Measurements from ENCODE around the gene PARD3. TPM values are rescaled to one million over a fixed set of nuclear protein-coding genes. Genes with fewer than 3 reads are reported as not detected.

Gene PARD3
- polyA plus RNA-seq, 1 donor from 2014 or later, result 12.4 TPM

GRCh38 chr10:34166354-34166753, 648.7 kb downstream of the PARD3 start:
- no peak overlapping the region for H2AFZ ChIP-seq (ENCODE audit: low read depth, low read length)
- no peaks in the 10 kb centered on the region for H3K27me3 ChIP-seq (ENCODE audit: insufficient read depth, low read depth, low read length)
- no peaks in the 10 kb centered on the region for H3F3A ChIP-seq (ENCODE audit: insufficient read depth, low read length, poor library complexity, severe bottlenecking)
- H3K4me2 ChIP-seq (ENCODE audit: low read length), result no peak overlapping the region
- no peak overlapping the region for H3K27ac ChIP-seq (ENCODE audit: low read length)
- no peaks in the 10 kb centered on the region for H3K36me3 ChIP-seq (ENCODE audit: insufficient read depth, low read length)
- H3K79me2 ChIP-seq (replicated peaks; ENCODE audit: insufficient read depth, low read length), result no peaks in the 10 kb centered on the region
- no peaks in the 10 kb centered on the region for H3K9me2 ChIP-seq (ENCODE audit: insufficient read depth, low read length)
- no peak overlapping the region for H3K4me3 ChIP-seq (ENCODE audit: low read length)
- H4K20me1 ChIP-seq (ENCODE audit: insufficient read depth), result no peaks in the 10 kb centered on the region
- H3K9me3 ChIP-seq (ENCODE audit: low read length), result no peaks in the 10 kb centered on the region
- TF ChIP-seq TAF1 (IDR thresholded peaks at IDR 0.05; ENCODE audit: low read depth), result no peak
- TF ChIP-seq EP300 (conservative IDR thresholded peaks at IDR 0.05; ENCODE audit: poor library complexity, severe bottlenecking), result no peak
- no peak for TF ChIP-seq POLR2AphosphoS5 (IDR thresholded peaks at IDR 0.05)
- TF ChIP-seq, protein P1, sequence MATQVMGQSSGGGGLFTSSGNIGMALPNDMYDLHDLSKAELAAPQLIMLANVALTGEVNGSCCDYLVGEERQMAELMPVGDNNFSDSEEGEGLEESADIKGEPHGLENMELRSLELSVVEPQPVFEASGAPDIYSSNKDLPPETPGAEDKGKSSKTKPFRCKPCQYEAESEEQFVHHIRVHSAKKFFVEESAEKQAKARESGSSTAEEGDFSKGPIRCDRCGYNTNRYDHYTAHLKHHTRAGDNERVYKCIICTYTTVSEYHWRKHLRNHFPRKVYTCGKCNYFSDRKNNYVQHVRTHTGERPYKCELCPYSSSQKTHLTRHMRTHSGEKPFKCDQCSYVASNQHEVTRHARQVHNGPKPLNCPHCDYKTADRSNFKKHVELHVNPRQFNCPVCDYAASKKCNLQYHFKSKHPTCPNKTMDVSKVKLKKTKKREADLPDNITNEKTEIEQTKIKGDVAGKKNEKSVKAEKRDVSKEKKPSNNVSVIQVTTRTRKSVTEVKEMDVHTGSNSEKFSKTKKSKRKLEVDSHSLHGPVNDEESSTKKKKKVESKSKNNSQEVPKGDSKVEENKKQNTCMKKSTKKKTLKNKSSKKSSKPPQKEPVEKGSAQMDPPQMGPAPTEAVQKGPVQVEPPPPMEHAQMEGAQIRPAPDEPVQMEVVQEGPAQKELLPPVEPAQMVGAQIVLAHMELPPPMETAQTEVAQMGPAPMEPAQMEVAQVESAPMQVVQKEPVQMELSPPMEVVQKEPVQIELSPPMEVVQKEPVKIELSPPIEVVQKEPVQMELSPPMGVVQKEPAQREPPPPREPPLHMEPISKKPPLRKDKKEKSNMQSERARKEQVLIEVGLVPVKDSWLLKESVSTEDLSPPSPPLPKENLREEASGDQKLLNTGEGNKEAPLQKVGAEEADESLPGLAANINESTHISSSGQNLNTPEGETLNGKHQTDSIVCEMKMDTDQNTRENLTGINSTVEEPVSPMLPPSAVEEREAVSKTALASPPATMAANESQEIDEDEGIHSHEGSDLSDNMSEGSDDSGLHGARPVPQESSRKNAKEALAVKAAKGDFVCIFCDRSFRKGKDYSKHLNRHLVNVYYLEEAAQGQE (IDR thresholded peaks at IDR 0.05; ENCODE audit: borderline replicate concordance), result no peak
- TF ChIP-seq SMC3 (conservative IDR thresholded peaks at IDR 0.05; ENCODE audit: poor library complexity), result no peak
- TF ChIP-seq CTCF (IDR thresholded peaks at IDR 0.05; ENCODE audit: poor library complexity, severe bottlenecking), result no peak
- no peak for TF ChIP-seq RAD21 (conservative IDR thresholded peaks at IDR 0.05)
- no peak for TF ChIP-seq MXI1 (conservative IDR thresholded peaks at IDR 0.05; ENCODE audit: poor library complexity, severe bottlenecking)
- no peak for TF ChIP-seq EZH2 (IDR thresholded peaks at IDR 0.05; ENCODE audit: borderline replicate concordance, insufficient read depth, low read length, poor library complexity, severe bottlenecking)
- H3K9ac ChIP-seq (ENCODE audit: low read length), result no peak overlapping the region

DNA sequence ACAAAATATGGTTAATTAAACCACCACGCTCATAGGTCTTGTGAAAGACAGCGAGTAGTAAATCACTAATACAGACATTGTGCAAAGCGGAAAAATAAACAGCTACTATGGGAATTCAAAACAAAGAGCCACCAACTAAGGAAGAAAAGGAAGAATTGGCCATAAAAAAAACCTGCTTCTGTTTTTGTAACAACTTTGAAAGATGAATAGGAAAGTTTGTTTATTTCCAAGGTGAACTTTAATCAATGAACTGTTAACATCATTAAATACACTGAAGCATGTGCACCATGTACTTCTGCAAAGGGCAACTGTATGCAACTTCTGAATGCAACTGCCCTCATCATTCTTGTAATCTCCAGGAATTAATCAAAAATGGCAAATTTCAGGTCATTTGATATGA, 651.1 kb downstream of the PARD3 start:
- Histone ChIP-seq H3K4me3 (ENCODE audit: low read length) (no peak overlapping the region), H4K20me1 (ENCODE audit: insufficient read depth) (no peaks in the 10 kb centered on the region), H3K27me3 (ENCODE audit: insufficient read depth, low read depth, low read length) (no peaks in the 10 kb centered on the region), H3K36me3 (ENCODE audit: insufficient read depth, low read length) (no peaks in the 10 kb centered on the region), H3K9ac (ENCODE audit: low read length) (no peak overlapping the region), H3K9me3 (ENCODE audit: low read length) (no peaks in the 10 kb centered on the region), H3K79me2 (replicated peaks; ENCODE audit: insufficient read depth, low read length) (no peaks in the 10 kb centered on the region), H3K27ac (ENCODE audit: low read length) (no peak overlapping the region), H3K9me2 (ENCODE audit: insufficient read depth, low read length) (no peaks in the 10 kb centered on the region), H3F3A (ENCODE audit: insufficient read depth, low read length, poor library complexity, severe bottlenecking) (no peaks in the 10 kb centered on the region), H2AFZ (ENCODE audit: low read depth, low read length) (no peak overlapping the region), H3K4me2 (ENCODE audit: low read length) (no peak overlapping the region)
- no peak for TF ChIP-seq EZH2 (IDR thresholded peaks at IDR 0.05; ENCODE audit: borderline replicate concordance, insufficient read depth, low read length, poor library complexity, severe bottlenecking)
- no peak for TF ChIP-seq MXI1 (conservative IDR thresholded peaks at IDR 0.05; ENCODE audit: poor library complexity, severe bottlenecking)
- no peak for TF ChIP-seq SMC3 (conservative IDR thresholded peaks at IDR 0.05; ENCODE audit: poor library complexity)
- no peak for TF ChIP-seq RAD21 (conservative IDR thresholded peaks at IDR 0.05)
- no peak for TF ChIP-seq POLR2AphosphoS5 (IDR thresholded peaks at IDR 0.05)
- TF ChIP-seq, protein P1 (IDR thresholded peaks at IDR 0.05; ENCODE audit: borderline replicate concordance), result no peak
- no peak for TF ChIP-seq CTCF (IDR thresholded peaks at IDR 0.05; ENCODE audit: poor library complexity, severe bottlenecking)
- TF ChIP-seq TAF1 (IDR thresholded peaks at IDR 0.05; ENCODE audit: low read depth), result no peak
- no peak for TF ChIP-seq EP300 (conservative IDR thresholded peaks at IDR 0.05; ENCODE audit: poor library complexity, severe bottlenecking)
